ENCODE measurements around the gene HCK.

GRCh38 chr20:32128167-32128566 is 76.1 kb downstream of the HCK start:
- TF ChIP-seq CTCF (IDR thresholded peaks at IDR 0.05): no peak
- TF ChIP-seq EP300 (IDR thresholded peaks at IDR 0.05): no peak
- no peak for TF ChIP-seq POLR2AphosphoS5 (IDR thresholded peaks at IDR 0.05)

Measured in gastroesophageal sphincter (tissue), 3 donors.